ENCODE data around the gene SLC44A1.

Gene SLC44A1

GRCh38 chr9:105392531-105392930 lies 148.1 kb downstream of the SLC44A1 start:
- no peak for DNase-seq (ENCODE audit: low read depth, low spot score)

GRCh38 chr9:105393576-105394344 lies 149.3 kb downstream of the SLC44A1 start:
- no peak for DNase-seq (ENCODE audit: low read depth, low spot score)

- no peak for DNase-seq (ENCODE audit: low read depth, low spot score)
Observed at GRCh38 chr9:105396441-105396840, 152.0 kb downstream of the SLC44A1 start.

- DNase-seq (ENCODE audit: low read depth, low spot score), result no peak
Observed at GRCh38 chr9:105396901-105397300, 152.4 kb downstream of the SLC44A1 start.

GRCh38 chr9:105399117-105399516 lies 154.7 kb downstream of the SLC44A1 start:
- DNase-seq (ENCODE audit: low read depth, low spot score), result no peak

GRCh38 chr9:105401651-105402050 lies 157.2 kb downstream of the SLC44A1 start:
- DNase-seq (ENCODE audit: low read depth, low spot score), result peak; percentile 43

GRCh38 chr9:105403552-105404248 lies 159.2 kb downstream of the SLC44A1 start:
- DNase-seq (ENCODE audit: low read depth, low spot score), result no peak

- DNase-seq (ENCODE audit: low read depth, low spot score), result peak; percentile 68
Observed at GRCh38 chr9:105405514-105406131, 161.2 kb downstream of the SLC44A1 start.

- no peak for DNase-seq (ENCODE audit: low read depth, low spot score)
Observed at GRCh38 chr9:105406369-105406768, 161.9 kb downstream of the SLC44A1 start.

- DNase-seq (ENCODE audit: low read depth, low spot score), result peak; percentile 28
Observed at GRCh38 chr9:105413525-105413924, 169.1 kb downstream of the SLC44A1 start.

- DNase-seq (ENCODE audit: low read depth, low spot score), result peak; percentile 74
Observed at GRCh38 chr9:105414947-105415661, 170.7 kb downstream of the SLC44A1 start.

- DNase-seq (ENCODE audit: low read depth, low spot score), result no peak
Observed at GRCh38 chr9:105415662-105415980, 171.2 kb downstream of the SLC44A1 start.

- no peak for DNase-seq (ENCODE audit: low read depth, low spot score)
Observed at GRCh38 chr9:105416840-105417239, 172.4 kb downstream of the SLC44A1 start.

- no peak for DNase-seq (ENCODE audit: low read depth, low spot score)
Observed at GRCh38 chr9:105418588-105419500, 174.4 kb downstream of the SLC44A1 start.

GRCh38 chr9:105419816-105420597 lies 175.6 kb downstream of the SLC44A1 start:
- DNase-seq (ENCODE audit: low read depth, low spot score), result no peak

- no peak for DNase-seq (ENCODE audit: low read depth, low spot score)
Observed at GRCh38 chr9:105421154-105421553, 176.7 kb downstream of the SLC44A1 start.

- DNase-seq (ENCODE audit: low read depth, low spot score), result no peak
Observed at GRCh38 chr9:105421864-105422263, 177.4 kb downstream of the SLC44A1 start.

GRCh38 chr9:105425816-105426433 lies 181.5 kb downstream of the SLC44A1 start:
- peak; percentile 25 for DNase-seq (ENCODE audit: low read depth, low spot score)

- DNase-seq (ENCODE audit: low read depth, low spot score), result no peak
Observed at GRCh38 chr9:105426657-105427056, 182.2 kb downstream of the SLC44A1 start.

All from astrocyte of the hippocampus (primary cell).